Epithelial cell of esophagus (primary cell): ENCODE data around the gene TLE3.
"Not testable (repeated sequence)": the region's sequence is repeated elsewhere in the genome, so short reads cannot be mapped to it uniquely, and the experiment has no call there.

Experiments used
- DNase-seq: peaks from one replicate; pipeline ENCODE4 v3.0.0; 2010; ENCODE audit warnings: low read depth
- H3K4me3 ChIP-seq: 2 replicates; pipeline ENCODE4 v1.5.1; 2011; ENCODE audit warnings: mild to moderate bottlenecking, low read length, control low read depth
- CTCF ChIP-seq: IDR thresholded peaks from 2 replicates; pipeline ENCODE4 v1.5.1; 2011; ENCODE audit warnings: low read depth, mild to moderate bottlenecking, low read length, control low read depth, inconsistent platforms; ENCODE audit not compliant: insufficient read depth; ENCODE audit errors: missing control alignments

Gene TLE3

GRCh38 chr15:70142072-70142321 is 44.3 kb upstream of the TLE3 start:
- H3K4me3 ChIP-seq: no peak overlapping the region
- TF ChIP-seq CTCF: no peak
- DNase-seq: no peak

- DNase-seq: no peak
- no peak overlapping the region for H3K4me3 ChIP-seq
- TF ChIP-seq CTCF: no peak
These were observed 43.8 kb upstream of the TLE3 start for GRCh38 chr15:70141376-70142071.

DNA sequence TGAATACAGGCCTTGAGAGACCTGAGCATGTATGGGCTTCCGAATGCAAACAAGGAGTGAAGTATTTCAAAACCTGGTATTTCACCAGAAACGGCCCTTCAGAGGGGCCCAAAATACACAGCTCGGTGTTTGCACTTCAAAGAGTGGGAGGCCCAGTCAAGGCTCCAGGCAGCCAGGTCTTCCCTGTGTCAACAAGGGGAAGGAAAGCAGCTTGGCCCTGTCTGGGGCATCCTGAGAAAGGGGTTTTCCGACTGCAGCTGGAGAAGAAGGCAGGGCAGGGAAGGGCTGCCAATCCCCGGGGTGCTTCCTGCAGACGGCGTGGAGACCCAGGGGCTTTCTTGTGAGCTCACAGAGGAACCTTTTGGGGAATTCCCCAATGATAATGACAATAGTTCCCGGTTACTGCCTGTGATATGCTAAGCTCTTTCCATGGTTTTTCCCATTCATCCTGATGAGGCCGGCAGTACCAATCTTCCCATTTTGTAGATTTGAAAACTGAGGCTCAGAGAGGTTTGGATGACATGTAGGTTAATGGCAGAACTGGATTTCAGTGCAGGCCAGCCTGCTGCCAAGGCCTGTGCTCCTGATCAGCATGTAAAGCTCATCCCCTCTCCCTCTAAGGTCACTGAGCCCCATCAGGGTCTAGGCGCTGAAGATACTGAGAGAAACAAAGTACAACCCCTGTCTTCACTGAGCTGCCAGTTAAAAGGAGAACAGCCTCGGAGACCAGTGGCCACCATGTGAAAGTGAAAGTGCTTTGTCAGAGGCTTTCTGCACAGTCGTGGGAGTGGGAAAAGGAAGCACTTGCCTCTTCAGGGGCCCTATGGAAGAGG is 43.0 kb upstream of the TLE3 start:
- no peak for TF ChIP-seq CTCF
- H3K4me3 ChIP-seq: no peak overlapping the region
- DNase-seq: peak; percentile 32

DNA sequence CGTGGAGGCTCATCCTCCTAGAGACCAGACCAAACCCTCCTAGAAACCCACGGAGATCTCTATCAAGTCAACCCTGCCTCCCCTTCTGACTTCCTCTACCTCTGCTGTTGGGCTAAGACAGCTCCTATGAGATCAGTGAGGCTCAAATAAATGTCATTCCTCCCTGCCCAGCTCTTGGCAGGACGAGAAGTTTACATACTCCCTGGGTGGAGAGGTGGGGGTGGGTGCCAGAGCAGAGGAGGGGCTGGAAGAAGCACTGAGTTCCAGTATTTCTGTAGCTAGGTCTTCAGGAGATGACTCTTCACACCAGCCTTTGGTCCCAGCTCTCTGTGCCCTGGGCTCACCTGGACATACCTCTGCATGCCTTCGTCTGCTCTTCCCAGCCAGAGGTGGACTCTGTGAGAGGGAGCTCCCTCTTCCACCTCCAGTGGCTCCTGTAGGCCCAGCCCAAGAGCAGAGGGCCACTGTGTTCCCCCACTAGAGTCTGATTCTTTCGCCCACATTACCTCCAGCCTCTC is 42.4 kb upstream of the TLE3 start:
- no peak for DNase-seq

DNA sequence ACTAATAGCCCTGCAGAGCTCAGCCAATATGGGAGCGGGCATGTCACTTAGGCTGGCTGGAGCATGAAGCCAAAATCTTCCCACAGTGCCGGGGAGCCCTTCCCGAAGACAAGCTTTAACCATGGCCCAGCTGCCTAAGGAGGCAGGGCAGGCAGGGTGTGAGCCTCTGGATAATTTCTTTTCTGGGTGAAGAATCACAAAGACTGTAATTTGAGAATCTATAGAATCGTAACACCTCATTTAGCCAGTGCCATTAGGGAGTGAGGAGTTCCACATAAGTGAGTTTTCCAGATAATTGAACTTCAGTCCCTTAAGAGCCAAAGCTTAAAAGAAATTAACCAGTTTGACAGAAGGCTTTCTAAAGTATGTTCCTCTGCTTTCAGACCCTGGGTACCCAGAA is 40.2 kb upstream of the TLE3 start:
- no peak for TF ChIP-seq CTCF
- no peak for DNase-seq
- H3K4me3 ChIP-seq: no peak overlapping the region

More for the DNA sequence above, 42.4 kb upstream of the TLE3 start:
- H3K4me3 ChIP-seq: no peak overlapping the region
- no peak for TF ChIP-seq CTCF

DNA sequence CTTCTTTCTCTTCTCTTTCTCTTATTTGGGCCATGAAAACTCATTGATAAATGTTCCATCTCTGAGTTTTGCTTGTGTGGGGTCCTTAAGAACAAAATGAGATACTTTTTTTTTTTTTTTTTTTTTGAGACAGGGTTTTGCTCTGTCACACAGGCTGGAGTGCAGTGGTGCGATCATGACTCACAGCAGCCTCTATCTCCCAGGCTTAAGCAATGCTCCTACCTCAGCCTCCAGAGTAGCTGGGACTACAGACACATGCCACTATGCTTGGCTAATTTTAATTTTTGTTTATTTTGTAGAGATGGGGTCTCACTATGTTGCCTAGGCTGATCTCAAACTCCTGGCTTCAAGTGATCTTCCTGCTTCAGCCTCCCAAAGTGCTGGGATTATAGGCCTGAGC is 39.3 kb upstream of the TLE3 start:
- not testable (repeated sequence) for H3K4me3 ChIP-seq, DNase-seq

DNA sequence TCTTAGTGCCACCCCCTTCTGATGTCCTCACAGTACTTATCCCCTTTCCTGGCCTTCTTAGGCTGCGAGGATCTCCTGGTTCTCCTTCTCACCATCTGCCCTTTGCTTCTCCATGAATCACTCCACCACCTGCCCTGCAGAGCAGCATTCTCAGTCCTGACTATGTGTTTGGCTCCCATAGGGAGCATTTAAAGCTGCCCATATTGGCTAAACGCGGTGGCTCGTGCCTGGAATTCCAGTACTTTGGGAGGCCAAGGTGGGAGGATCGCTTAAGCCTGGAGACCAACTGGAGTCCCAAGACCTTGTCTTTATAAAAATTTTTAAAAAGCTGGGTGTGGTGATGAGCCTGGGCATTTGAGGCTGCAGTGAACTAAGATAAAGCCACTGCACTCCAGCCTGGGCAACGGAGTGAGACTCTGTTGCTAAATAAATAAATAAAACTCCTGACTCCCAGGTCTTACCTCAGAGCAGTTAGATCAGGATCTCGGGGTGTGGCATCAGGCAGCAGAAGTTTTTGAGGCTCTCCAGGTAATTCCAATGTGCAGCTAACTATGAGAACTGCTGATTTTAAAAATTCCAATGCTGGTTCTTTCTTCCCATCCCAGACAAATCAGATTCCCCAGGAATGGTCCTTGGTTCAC is 36.2 kb upstream of the TLE3 start:
- no peak for DNase-seq
- no peak overlapping the region for H3K4me3 ChIP-seq
- no peak for TF ChIP-seq CTCF
